Raji (cell line): Measurements from ENCODE around the gene TMEM178B.

Source experiments
- POLR2A ChIP-seq: IDR thresholded peaks from 2 replicates; pipeline ENCODE4 v1.6.1; 2011; ENCODE audit warnings: low read depth, low read length, control low read depth; ENCODE audit not compliant: insufficient read depth

TMEM178B gene

DNA sequence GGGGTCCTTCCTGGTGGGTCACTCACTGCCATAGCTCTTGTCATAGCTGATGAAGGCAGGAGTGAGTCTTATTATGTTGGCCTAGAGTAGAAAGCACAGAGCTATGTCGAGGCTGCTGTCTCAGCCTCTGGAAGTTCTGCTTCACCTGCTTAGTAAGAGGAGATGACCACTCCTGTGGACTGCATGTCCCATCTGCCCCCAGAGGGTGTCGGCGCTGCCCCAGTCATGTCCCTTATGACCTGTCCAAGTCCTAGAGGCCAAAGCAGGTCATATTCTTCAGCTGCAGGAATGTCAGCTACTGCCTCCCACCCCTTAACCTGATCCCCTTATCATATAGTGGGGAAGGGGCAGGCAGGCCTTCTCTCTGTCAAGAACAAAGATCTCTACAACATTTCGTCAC is 405.0 kb downstream of the TMEM178B start:
- no peak for TF ChIP-seq POLR2A

DNA sequence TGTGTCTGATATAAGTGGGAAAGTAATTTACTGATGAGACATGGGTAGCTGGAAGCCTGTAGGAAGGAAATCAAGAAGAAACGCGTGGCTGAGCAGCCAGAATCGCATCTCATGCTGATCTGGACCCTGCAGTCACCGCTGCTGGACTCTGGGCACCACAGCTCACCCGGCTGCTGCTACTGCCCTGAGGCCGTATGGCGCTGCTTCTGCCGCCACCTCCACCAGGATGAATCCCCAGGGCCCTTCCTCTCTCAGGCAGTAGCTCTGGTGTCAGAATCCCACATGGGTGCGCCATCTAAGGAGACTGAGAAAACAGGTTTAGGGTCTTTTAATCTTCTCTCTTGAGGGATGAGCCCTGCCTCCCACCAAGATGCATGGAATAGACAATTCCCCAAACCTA is 407.1 kb downstream of the TMEM178B start:
- TF ChIP-seq POLR2A, result no peak

DNA sequence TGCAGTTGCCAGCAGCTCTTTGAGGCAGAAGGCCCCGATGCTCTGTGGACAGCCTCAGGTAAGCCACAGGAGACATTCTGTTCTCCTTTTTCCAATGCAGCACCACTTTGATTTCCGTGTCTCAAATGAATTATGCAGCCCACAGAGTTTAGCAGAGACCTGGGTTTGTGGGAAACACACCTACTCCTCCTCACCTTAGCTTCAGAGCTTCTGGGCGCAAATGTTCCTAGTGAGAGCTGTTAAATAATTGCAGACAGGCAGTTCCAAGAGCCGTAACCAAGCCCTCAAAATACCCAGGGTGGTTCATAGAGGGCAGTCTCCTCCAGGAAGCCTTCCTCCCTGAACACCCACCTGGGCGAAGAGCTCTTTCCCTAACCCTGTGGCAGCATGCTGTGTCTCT is 408.1 kb downstream of the TMEM178B start:
- TF ChIP-seq POLR2A, result no peak

DNA sequence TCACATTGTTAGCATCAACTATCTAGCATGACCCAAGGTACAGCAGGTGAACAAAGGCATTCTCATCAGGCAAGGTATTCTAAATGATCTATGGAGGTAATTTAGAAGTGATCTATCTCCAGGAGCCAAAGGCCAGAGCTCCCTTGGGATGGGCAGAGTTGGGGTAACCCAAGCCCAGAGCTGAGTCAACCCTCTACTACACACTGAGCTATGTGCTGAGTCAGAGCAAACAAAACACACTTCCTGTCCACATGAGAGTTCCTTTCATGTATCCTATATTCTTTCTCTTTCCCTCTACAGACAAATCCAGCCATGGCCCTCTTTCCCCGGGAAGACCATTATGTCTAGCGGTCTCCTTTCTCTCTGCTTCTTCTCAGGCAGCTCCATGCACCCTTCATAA is 409.2 kb downstream of the TMEM178B start:
- TF ChIP-seq POLR2A, result no peak

DNA sequence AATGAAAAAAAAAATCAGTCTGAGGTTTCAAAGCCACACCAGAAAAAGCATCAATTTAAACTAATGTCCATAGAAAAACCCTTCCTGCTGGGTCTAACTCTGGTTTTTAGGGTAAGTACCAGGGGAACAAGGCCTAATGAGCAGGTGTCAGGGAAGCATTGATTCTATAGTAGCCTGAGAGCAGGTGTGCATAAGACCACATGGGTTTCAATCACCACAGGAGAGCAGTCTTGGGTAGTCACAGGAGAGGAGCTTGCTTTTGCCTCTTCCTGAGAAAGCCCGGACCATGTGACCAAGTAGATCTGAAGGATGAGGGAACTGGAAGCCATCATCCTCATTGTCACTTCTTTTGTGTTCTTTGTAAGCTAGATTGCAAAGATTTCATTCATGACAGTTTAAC is 411.0 kb downstream of the TMEM178B start:
- TF ChIP-seq POLR2A, result no peak

DNA sequence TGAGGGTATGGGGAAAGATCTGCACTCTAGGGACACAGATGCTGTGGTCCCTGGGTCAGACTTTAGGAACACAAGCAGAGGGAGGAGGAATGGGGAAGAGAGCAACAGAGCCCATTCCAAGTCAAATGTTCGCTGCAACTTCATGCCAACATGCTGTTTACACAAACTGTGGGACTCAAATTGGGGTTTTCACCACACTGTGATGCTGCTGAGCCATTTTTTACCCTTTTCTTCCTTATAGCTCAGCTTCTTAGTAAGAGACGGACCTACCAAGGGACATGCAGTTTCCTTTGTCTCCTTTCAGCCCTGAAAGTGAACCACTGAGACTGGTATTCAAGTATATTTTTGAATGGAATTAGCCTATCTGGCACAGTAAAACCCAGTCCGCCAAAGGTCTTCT is 413.1 kb downstream of the TMEM178B start:
- no peak for TF ChIP-seq POLR2A

DNA sequence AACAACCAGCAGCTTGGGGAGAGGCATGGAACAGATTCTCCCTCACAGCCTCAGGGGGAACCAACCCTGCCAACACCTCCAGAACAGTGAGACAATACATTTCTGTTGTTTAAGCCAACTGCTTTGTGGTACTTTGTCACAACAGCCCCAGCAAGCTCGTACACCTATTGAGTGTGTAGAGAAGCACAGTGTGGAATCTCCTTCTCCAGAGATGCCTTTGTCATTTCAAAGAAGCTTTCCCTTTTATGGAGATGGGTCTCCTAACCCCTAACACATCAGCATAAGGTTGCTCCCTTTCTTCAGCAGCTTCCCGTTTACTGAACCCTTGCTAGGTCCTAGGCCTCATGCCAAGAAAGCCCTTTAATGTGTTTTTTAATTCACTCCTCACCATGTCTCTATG is 416.6 kb downstream of the TMEM178B start:
- no peak for TF ChIP-seq POLR2A

DNA sequence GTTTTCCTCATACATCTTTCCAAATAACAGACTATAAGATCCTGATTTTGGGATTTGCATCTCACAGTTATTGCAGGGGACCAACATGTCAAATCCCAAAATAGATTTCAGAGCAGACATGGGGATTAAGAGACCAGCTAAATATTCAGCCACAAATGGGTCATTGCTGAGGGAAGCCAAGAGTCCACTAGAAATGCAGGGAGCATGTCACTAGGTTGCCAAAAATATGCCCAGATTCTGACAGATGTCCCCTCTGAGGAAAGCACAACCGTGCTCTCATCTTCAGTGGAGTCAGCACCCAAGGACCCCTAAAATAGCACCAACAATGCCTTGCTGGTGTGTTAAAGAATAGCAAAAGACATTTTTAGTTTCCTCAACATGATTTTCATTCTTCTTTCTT is 421.2 kb downstream of the TMEM178B start:
- TF ChIP-seq POLR2A, result no peak

DNA sequence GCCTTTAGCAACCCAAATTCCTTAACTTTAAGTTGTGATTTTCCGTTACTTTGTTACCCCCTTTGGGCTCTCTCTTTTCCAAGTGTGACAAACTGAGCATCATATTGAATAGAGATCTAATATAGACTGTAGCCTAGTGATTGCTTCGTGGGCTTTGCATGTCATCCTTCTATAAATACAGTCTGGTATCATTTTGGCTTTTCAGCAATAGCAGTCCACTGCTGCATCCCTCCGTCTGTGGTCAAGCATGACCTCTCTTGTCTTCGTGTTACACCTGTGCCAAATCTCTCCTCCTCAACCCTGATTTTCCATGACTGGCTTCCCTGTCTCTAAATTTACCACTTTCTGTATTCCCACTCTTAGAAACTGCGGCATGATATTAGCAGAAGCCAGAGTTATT is 423.5 kb downstream of the TMEM178B start:
- no peak for TF ChIP-seq POLR2A

DNA sequence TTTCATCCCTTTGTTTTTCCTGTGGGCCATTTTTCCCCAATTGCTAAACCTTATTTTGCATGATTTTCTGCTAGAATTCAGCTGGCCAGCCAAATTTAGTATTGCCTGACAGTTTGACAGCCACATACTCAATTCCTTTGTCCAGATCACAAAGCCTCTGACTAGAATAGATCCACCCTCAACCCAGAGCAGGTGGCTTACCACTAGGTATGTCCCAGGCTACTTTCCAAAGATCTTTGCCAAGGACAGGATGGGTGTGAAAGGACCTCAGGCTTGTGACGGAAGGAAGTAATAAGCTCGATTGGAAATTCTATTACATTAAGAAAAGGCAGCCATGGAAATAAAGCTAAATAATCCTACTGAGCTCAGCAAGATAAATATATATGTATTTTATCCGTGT is 426.7 kb downstream of the TMEM178B start:
- TF ChIP-seq POLR2A, result no peak

DNA sequence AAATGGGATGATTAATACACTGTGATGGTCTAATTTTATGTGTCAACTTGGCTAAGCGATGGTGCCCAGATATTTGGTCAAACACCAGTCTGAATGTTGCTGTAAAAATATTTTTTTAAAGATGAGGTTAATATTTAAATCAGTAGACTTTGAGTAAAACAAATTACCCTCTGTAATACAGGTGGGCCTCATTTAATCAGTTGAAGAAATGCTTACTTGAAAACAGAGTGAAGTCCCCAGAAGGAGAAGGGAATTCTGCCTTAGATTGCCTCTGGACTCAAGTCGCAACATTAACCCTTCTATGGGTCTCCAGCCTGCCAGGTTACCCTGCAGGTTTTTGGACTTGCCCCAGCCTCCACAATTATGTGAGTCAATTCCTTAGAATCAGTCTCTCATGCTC is 427.6 kb downstream of the TMEM178B start:
- no peak for TF ChIP-seq POLR2A

DNA sequence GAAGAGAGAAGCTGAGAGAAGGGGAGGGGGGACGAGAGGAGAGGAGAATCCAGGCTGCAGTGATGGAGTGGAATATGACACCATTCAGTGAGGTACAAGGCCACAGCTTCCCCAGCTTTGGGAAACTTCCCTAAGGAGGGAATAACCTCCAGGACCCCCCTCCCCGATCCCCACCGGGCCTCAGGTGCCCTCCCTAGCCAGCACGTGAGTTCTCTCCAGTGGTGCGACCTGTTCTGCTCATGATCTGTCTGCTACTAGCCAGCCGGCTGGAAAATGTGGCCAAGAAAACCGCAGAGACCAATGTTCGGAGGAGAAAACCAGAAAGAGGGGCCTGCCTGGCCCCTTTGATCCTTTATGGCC is 437.4 kb downstream of the TMEM178B start:
- TF ChIP-seq POLR2A, result no peak

DNA sequence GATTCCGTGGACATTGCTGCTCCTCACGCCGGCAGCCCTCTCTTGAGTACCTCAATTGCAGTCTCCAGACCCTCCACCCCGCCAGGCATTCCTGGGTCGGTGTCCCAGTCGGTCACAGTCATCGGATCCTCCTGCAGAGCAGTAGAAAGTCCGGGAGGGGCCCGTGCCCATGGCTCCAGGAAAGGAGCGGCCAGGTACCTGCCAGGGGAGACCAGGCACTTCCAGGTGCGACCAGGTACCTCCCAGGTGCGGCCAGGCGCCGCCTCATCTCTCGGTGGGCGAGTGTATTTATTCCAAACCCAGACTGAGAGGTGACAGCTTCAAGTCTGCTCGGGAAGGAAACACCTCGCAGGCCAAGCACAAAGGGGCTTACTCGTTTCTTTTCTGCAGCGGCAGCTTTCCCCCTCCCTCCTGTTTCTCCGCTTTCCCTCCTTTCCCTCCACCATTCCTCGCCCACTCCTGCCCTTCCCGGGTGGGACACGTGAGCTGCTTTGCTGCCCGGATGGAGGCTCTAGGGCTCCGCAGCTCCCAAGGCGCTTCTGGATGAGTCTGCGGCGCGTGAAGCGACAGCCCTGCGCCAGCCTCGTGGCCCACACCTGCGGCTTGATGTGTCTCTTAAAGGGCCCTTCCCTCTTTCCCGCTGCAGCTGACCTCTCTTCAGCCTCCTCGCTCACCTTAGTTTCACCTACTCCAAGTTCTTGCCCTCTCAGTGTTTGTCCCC is 438.0 kb downstream of the TMEM178B start:
- no peak for TF ChIP-seq POLR2A

DNA sequence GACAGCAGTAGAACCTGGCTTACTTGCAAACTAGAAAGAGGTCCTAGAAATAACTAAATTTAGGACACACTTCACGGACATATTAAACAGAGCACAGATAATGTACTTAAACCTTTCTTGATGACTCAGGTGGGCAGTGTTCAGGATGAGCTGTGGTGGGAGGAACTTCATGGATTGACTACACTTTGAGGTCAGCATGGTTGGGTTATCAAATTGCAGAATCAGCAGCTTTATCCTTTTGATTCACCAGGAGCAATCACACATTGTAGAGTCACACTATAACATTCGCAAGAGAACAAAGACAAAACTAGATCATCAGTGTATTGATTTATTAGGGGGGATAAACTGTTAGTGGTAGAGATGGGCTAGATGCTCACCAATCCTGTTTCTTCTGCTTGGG is 438.7 kb downstream of the TMEM178B start:
- no peak for TF ChIP-seq POLR2A

DNA sequence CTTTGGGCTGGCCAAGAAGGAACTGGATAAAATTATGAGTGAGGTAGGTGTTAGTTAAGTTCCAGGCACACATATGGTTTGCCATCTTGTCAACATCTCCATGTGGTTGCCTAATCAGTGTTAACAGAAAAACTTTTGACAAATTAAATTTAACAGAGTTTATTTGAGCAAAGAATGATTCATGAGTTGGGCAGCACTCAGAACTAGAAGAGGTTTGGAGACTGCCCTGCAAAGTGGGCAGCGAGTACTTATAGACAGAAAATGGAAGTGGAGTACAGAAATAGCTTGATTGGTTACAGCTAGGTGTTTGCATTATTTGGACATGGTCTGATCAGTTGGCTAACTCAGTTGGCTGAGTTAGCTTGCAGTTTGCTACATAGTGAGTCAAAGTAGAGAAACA is 439.9 kb downstream of the TMEM178B start:
- TF ChIP-seq POLR2A, result no peak

DNA sequence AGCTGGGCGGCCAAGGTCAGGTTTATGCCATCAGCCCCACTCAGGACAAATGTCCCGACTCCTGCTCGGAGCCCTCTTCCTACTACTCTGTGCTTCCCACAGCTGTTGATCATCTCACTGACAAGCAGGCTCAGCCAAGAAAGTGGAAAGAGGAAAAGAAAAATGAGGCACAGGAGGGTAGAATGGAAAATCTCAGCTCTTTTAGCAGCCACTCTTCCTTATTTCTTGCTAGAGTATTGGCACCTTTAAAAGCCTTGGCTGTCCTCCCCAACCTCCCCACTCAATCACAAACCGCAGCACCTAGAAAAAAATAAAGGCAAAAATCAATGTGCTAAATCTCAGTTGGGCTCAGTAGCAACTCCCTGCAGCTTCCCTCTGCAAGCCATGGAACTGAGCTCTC is 442.1 kb downstream of the TMEM178B start:
- no peak for TF ChIP-seq POLR2A

DNA sequence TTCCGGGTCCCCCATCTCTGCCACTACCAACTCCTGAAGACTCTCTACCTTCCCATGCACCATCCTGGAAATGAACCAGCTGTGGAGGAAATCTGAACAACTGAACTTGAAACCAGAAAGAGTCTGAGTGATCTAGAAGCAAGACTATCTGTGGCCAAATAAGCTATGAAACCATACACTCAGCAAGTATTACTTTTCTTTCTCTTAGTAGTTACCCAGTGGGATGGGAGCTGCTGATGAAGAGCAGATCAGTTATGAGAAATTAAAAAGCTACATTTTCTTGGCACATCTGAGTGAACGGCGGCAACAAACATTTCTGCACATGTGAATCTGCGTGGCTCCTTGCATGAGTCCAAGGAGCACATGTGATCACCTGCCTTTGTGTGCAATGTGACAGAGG is 445.8 kb downstream of the TMEM178B start:
- TF ChIP-seq POLR2A, result no peak

DNA sequence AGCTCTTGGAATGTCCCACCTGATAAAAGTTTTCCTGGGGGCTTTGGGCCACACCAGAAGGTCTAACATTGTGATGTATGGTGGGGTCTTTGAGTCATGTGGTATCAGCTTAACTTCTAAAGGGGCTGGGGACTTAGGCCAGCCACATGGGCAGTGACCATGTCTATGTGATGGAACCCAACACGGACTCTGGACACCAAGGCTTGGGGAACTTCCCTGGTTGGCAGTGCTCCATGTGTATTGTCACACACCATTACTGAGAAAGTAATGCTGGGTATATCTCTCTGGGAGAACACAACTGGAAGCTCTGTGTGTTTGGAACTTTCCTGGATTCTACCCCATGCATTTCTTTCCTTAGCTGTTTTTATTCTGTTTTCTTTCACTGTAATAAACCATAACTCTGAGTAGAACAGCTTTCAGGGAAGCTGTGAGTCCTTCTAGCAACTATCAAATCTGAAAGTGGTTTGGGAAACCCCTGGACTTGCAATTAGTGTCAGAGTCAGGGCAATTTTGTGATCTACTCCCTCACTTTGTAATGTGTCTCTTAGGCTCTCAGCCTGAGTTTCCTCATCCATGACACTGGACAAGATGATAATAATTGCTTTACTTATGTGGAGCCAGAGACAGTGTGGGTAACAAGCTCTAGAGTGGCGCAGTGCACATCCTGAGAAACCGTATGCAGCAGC is 448.9 kb downstream of the TMEM178B start:
- TF ChIP-seq POLR2A, result no peak
